ENCODE results near the gene API5. TPM values are rescaled to one million over a fixed set of nuclear protein-coding genes. Genes with fewer than 3 reads are reported as not detected.
"Not testable (repeated sequence)": the region's sequence is repeated elsewhere in the genome, so short reads cannot be mapped to it uniquely, and the experiment has no call there.

The API5 gene
- polyA plus RNA-seq, 2 donors, result 20.7 to 32.2 TPM

- Histone ChIP-seq H3K9me3 (ENCODE audit: control insufficient read depth in 2 of 2, insufficient read depth in 1 of 2, low read depth in 1 of 2, low read length in 1 of 2) (no peaks in the 10 kb centered on the region), H3K36me3 (ENCODE audit: control insufficient read depth in 2 of 2, insufficient read depth in 2 of 2, low read length in 1 of 2) (no peaks in the 10 kb centered on the region), H3K27ac (ENCODE audit: low read depth in 2 of 2, low read length in 1 of 2) (no peak overlapping the region), H3K4me3 (ENCODE audit: low read depth in 1 of 2, low read length in 2 of 2) (no peak overlapping the region), H3K4me1 (ENCODE audit: control insufficient read depth in 2 of 2, insufficient read depth in 2 of 2, low read length in 1 of 2) (no peaks in the 10 kb centered on the region), H3K27me3 (ENCODE audit: control insufficient read depth in 1 of 2, insufficient read depth in 2 of 2, low read length in 2 of 2) (no peaks in the 10 kb centered on the region)
- 88 to 90% methylated on average over 3 of the region's 3 CpGs for WGBS, 2 donors
These were observed 22.4 kb upstream of the API5 start for GRCh38 chr11:43289368-43289767.

- Histone ChIP-seq H3K27ac (ENCODE audit: low read depth in 2 of 2, low read length in 1 of 2) (no peak overlapping the region), H3K27me3 (ENCODE audit: control insufficient read depth in 1 of 2, insufficient read depth in 2 of 2, low read length in 2 of 2) (no peaks in the 10 kb centered on the region), H3K36me3 (ENCODE audit: control insufficient read depth in 2 of 2, insufficient read depth in 2 of 2, low read length in 1 of 2) (no peaks in the 10 kb centered on the region), H3K4me3 (ENCODE audit: low read depth in 1 of 2, low read length in 2 of 2) (no peak overlapping the region), H3K4me1 (ENCODE audit: control insufficient read depth in 2 of 2, insufficient read depth in 2 of 2, low read length in 1 of 2) (no peaks in the 10 kb centered on the region), H3K9me3 (ENCODE audit: control insufficient read depth in 2 of 2, insufficient read depth in 1 of 2, low read depth in 1 of 2, low read length in 1 of 2) (no peaks in the 10 kb centered on the region)
- WGBS, 2 donors, result 79 to 80% methylated on average over 7 of the region's 7 CpGs
These were observed 13.4 kb upstream of the API5 start for GRCh38 chr11:43298397-43298796.

- Histone ChIP-seq H3K4me1 (ENCODE audit: control insufficient read depth in 2 of 2, insufficient read depth in 2 of 2, low read length in 1 of 2) (no peaks in the 10 kb centered on the region), H3K4me3 (ENCODE audit: low read depth in 1 of 2, low read length in 2 of 2) (no peak overlapping the region), H3K27me3 (ENCODE audit: control insufficient read depth in 1 of 2, insufficient read depth in 2 of 2, low read length in 2 of 2) (no peaks in the 10 kb centered on the region), H3K27ac (ENCODE audit: low read depth in 2 of 2, low read length in 1 of 2) (no peak overlapping the region), H3K36me3 (ENCODE audit: control insufficient read depth in 2 of 2, insufficient read depth in 2 of 2, low read length in 1 of 2) (peaks cover 0 to 3% of the 10 kb centered on the region in 2 donors), H3K9me3 (ENCODE audit: control insufficient read depth in 2 of 2, insufficient read depth in 1 of 2, low read depth in 1 of 2, low read length in 1 of 2) (no peaks in the 10 kb centered on the region)
- 78 to 81% methylated on average over 2 of the region's 2 CpGs for WGBS, 2 donors
These were observed 4.2 kb downstream of the API5 start for GRCh38 chr11:43315966-43316365.

- WGBS, 2 donors, result 78 to 85% methylated on average over 6 of the region's 6 CpGs
- Histone ChIP-seq H3K36me3 (ENCODE audit: control insufficient read depth in 2 of 2, insufficient read depth in 2 of 2, low read length in 1 of 2) (peaks cover 0 to 3% of the 10 kb centered on the region in 2 donors), H3K27ac (ENCODE audit: low read depth in 2 of 2, low read length in 1 of 2) (no peak overlapping the region), H3K4me1 (ENCODE audit: control insufficient read depth in 2 of 2, insufficient read depth in 2 of 2, low read length in 1 of 2) (no peaks in the 10 kb centered on the region), H3K27me3 (ENCODE audit: control insufficient read depth in 1 of 2, insufficient read depth in 2 of 2, low read length in 2 of 2) (no peaks in the 10 kb centered on the region), H3K4me3 (ENCODE audit: low read depth in 1 of 2, low read length in 2 of 2) (no peak overlapping the region), H3K9me3 (ENCODE audit: control insufficient read depth in 2 of 2, insufficient read depth in 1 of 2, low read depth in 1 of 2, low read length in 1 of 2) (no peaks in the 10 kb centered on the region)
These were observed 4.7 kb downstream of the API5 start for GRCh38 chr11:43316451-43316850.

- Histone ChIP-seq H3K9me3 (ENCODE audit: control insufficient read depth in 2 of 2, insufficient read depth in 1 of 2, low read depth in 1 of 2, low read length in 1 of 2) (no peaks in the 10 kb centered on the region), H3K4me3 (ENCODE audit: low read depth in 1 of 2, low read length in 2 of 2) (no peak overlapping the region), H3K27me3 (ENCODE audit: control insufficient read depth in 1 of 2, insufficient read depth in 2 of 2, low read length in 2 of 2) (no peaks in the 10 kb centered on the region), H3K27ac (ENCODE audit: low read depth in 2 of 2, low read length in 1 of 2) (no peak overlapping the region), H3K36me3 (ENCODE audit: control insufficient read depth in 2 of 2, insufficient read depth in 2 of 2, low read length in 1 of 2) (peaks cover 15% of the 10 kb centered on the region in 2 donors), H3K4me1 (ENCODE audit: control insufficient read depth in 2 of 2, insufficient read depth in 2 of 2, low read length in 1 of 2) (no peaks in the 10 kb centered on the region)
- WGBS, 2 donors, result 39 to 45% methylated on average over 2 of the region's 2 CpGs
These were observed 16.2 kb downstream of the API5 start for GRCh38 chr11:43327987-43328386.

GRCh38 chr11:43328482-43328881 lies 16.7 kb downstream of the API5 start:
- 91 to 96% methylated on average over 2 of the region's 2 CpGs for WGBS, 2 donors
- peaks cover 13% of the 10 kb centered on the region in 2 donors for H3K36me3 ChIP-seq (ENCODE audit: control insufficient read depth in 2 of 2, insufficient read depth in 2 of 2, low read length in 1 of 2)
- H3K4me3 ChIP-seq (ENCODE audit: low read depth in 1 of 2, low read length in 2 of 2), result no peak overlapping the region
- H3K27ac ChIP-seq (ENCODE audit: low read depth in 2 of 2, low read length in 1 of 2), result no peak overlapping the region
- no peaks in the 10 kb centered on the region for H3K9me3 ChIP-seq (ENCODE audit: control insufficient read depth in 2 of 2, insufficient read depth in 1 of 2, low read depth in 1 of 2, low read length in 1 of 2)
- H3K4me1 ChIP-seq (ENCODE audit: control insufficient read depth in 2 of 2, insufficient read depth in 2 of 2, low read length in 1 of 2), result no peaks in the 10 kb centered on the region
- no peaks in the 10 kb centered on the region for H3K27me3 ChIP-seq (ENCODE audit: control insufficient read depth in 1 of 2, insufficient read depth in 2 of 2, low read length in 2 of 2)

GRCh38 chr11:43341159-43341558 lies 29.4 kb downstream of the API5 start:
- no peaks in the 10 kb centered on the region for H3K4me1 ChIP-seq (ENCODE audit: control insufficient read depth in 2 of 2, insufficient read depth in 2 of 2, low read length in 1 of 2)
- no peak overlapping the region for H3K27ac ChIP-seq (ENCODE audit: low read depth in 2 of 2, low read length in 1 of 2)
- H3K4me3 ChIP-seq (ENCODE audit: low read depth in 1 of 2, low read length in 2 of 2), result no peak overlapping the region
- H3K36me3 ChIP-seq (ENCODE audit: control insufficient read depth in 2 of 2, insufficient read depth in 2 of 2, low read length in 1 of 2), result peaks cover 2 to 4% of the 10 kb centered on the region in 2 donors
- no peaks in the 10 kb centered on the region for H3K9me3 ChIP-seq (ENCODE audit: control insufficient read depth in 2 of 2, insufficient read depth in 1 of 2, low read depth in 1 of 2, low read length in 1 of 2)
- H3K27me3 ChIP-seq (ENCODE audit: control insufficient read depth in 1 of 2, insufficient read depth in 2 of 2, low read length in 2 of 2), result no peaks in the 10 kb centered on the region

GRCh38 chr11:43351426-43351825 lies 39.6 kb downstream of the API5 start:
- WGBS, 2 donors, result 10 to 19% methylated on average over 3 to 5 of the region's 17 CpGs
- H3K36me3 ChIP-seq (ENCODE audit: control insufficient read depth in 2 of 2, insufficient read depth in 2 of 2, low read length in 1 of 2), result not testable (repeated sequence)

GRCh38 chr11:43354311-43354710 lies 42.5 kb downstream of the API5 start:
- Histone ChIP-seq H3K4me3 (ENCODE audit: low read depth in 1 of 2, low read length in 2 of 2) (no peak overlapping the region), H3K9me3 (ENCODE audit: control insufficient read depth in 2 of 2, insufficient read depth in 1 of 2, low read depth in 1 of 2, low read length in 1 of 2) (no peaks in the 10 kb centered on the region), H3K27me3 (ENCODE audit: control insufficient read depth in 1 of 2, insufficient read depth in 2 of 2, low read length in 2 of 2) (no peaks in the 10 kb centered on the region), H3K4me1 (ENCODE audit: control insufficient read depth in 2 of 2, insufficient read depth in 2 of 2, low read length in 1 of 2) (no peaks in the 10 kb centered on the region), H3K27ac (ENCODE audit: low read depth in 2 of 2, low read length in 1 of 2) (no peak overlapping the region), H3K36me3 (ENCODE audit: control insufficient read depth in 2 of 2, insufficient read depth in 2 of 2, low read length in 1 of 2) (no peaks in the 10 kb centered on the region)
- WGBS, 2 donors, result 84 to 87% methylated on average over 4 of the region's 4 CpGs

More at GRCh38 chr11:43351426-43351825, 39.6 kb downstream of the API5 start:
- H3K4me3 ChIP-seq (ENCODE audit: low read depth in 1 of 2, low read length in 2 of 2); H3K9me3 ChIP-seq (ENCODE audit: control insufficient read depth in 2 of 2, insufficient read depth in 1 of 2, low read depth in 1 of 2, low read length in 1 of 2); H3K4me1 ChIP-seq (ENCODE audit: control insufficient read depth in 2 of 2, insufficient read depth in 2 of 2, low read length in 1 of 2); H3K27me3 ChIP-seq (ENCODE audit: control insufficient read depth in 1 of 2, insufficient read depth in 2 of 2, low read length in 2 of 2); H3K27ac ChIP-seq (ENCODE audit: low read depth in 2 of 2, low read length in 1 of 2): not testable (repeated sequence)

- Histone ChIP-seq H3K4me3 (ENCODE audit: low read depth in 1 of 2, low read length in 2 of 2) (no peak overlapping the region), H3K36me3 (ENCODE audit: control insufficient read depth in 2 of 2, insufficient read depth in 2 of 2, low read length in 1 of 2) (no peaks in the 10 kb centered on the region), H3K27ac (ENCODE audit: low read depth in 2 of 2, low read length in 1 of 2) (no peak overlapping the region), H3K9me3 (ENCODE audit: control insufficient read depth in 2 of 2, insufficient read depth in 1 of 2, low read depth in 1 of 2, low read length in 1 of 2) (no peaks in the 10 kb centered on the region), H3K27me3 (ENCODE audit: control insufficient read depth in 1 of 2, insufficient read depth in 2 of 2, low read length in 2 of 2) (no peaks in the 10 kb centered on the region), H3K4me1 (ENCODE audit: control insufficient read depth in 2 of 2, insufficient read depth in 2 of 2, low read length in 1 of 2) (no peaks in the 10 kb centered on the region)
These were observed 44.5 kb downstream of the API5 start for GRCh38 chr11:43356336-43356735.

Measured in esophagus (tissue), 2 donors.